SK-N-SH (cell line): ENCODE data around the gene CEBPA. TPM values are rescaled to one million over a fixed set of nuclear protein-coding genes. Genes with fewer than 3 reads are reported as not detected.

Experiments
- CTCF ChIA-PET: fragments of 300-600, 350-600 bp; formaldehyde crosslinking; extraction: SDS; loops from one replicate; lab custom pipeline; 2021; lab: Yijun Ruan, JAX
- POLR2A ChIA-PET: fragments of 350-600 bp; sonication (Branson Sonifier 250); formaldehyde crosslinking; extraction: SDS; loops from one replicate; lab custom pipeline; 2020; ENCODE audit warnings: antibody characterized with exemption, inconsistent platforms; lab: Yijun Ruan, JAX
- DNase-seq: peaks from one replicate; pipeline ENCODE4 v3.0.0; 2012
- H2AFZ ChIP-seq: fragments of 200-600 bp; sonication (generic); 2 replicates; pipeline ENCODE4 v1.8.1; 2016; ENCODE audit warnings: antibody characterized with exemption, mild to moderate bottlenecking, low read depth
- H3F3A ChIP-seq: fragments of 200-600 bp; sonication (generic); replicated peaks from 2 replicates; pipeline ENCODE3; 2016; ENCODE audit warnings: antibody characterized with exemption, mild to moderate bottlenecking; ENCODE audit not compliant: insufficient read depth
- H3K27ac ChIP-seq, 2 experiments: fragments of 200-500 bp in 1 of 2; fragments of 200-600 bp in 1 of 2; sonication (Bioruptor generic) in 1 of 2; sonication (generic), shearing (Covaris generic) in 1 of 2; 2 replicates each; pipeline versions ENCODE4 v1.5.1 to v1.6.1; 2014 to 2016; ENCODE audit warnings: low read depth in 2 of 2, inconsistent platforms in 1 of 2, low read length in 1 of 2, mild to moderate bottlenecking in 1 of 2, mixed read lengths in 1 of 2
- H3K27me3 ChIP-seq: fragments of 200-600 bp; sonication (generic), shearing (Covaris generic); 2 replicates; pipeline ENCODE4 v1.6.1; 2016; ENCODE audit warnings: mixed run types; ENCODE audit not compliant: insufficient read depth
- H3K36me3 ChIP-seq, 2 experiments: fragments of 200-500 bp in 1 of 2; fragments of 200-600 bp in 1 of 2; sonication (Bioruptor generic) in 1 of 2; sonication (generic) in 1 of 2; replicated peaks in 1 of 2; 2 replicates each; pipeline versions ENCODE3 to v1.5.1; 2014 to 2016; ENCODE audit warnings: low read length in 1 of 2, mild to moderate bottlenecking in 1 of 2; ENCODE audit not compliant: insufficient read depth in 2 of 2, control insufficient read depth in 1 of 2
- H3K4me1 ChIP-seq, 2 experiments: fragments of 200-500 bp in 1 of 2; fragments of 200-600 bp in 1 of 2; sonication (Bioruptor generic) in 1 of 2; sonication (generic), shearing (Covaris generic) in 1 of 2; 2 replicates each; pipeline versions ENCODE4 v1.5.1 to v1.6.1; 2014 to 2016; ENCODE audit warnings: low read depth in 1 of 2, low read length in 1 of 2, mixed run types in 1 of 2; ENCODE audit not compliant: insufficient read depth in 2 of 2, control insufficient read depth in 1 of 2
- H3K4me2 ChIP-seq: fragments of 200-600 bp; sonication (generic), shearing (Covaris generic); 2 replicates; pipeline ENCODE4 v1.6.1; 2017; ENCODE audit warnings: mixed run types
- H3K4me3 ChIP-seq, 2 experiments: fragments of 200-500 bp in 1 of 2; fragments of 200-600 bp in 1 of 2; sonication (Bioruptor generic) in 1 of 2; sonication (generic), shearing (Covaris generic) in 1 of 2; 2 replicates each; pipeline versions ENCODE4 v1.5.1 to v1.8.1; 2014 to 2016; ENCODE audit warnings: low read depth in 2 of 2, inconsistent platforms in 1 of 2, low read length in 1 of 2, mild to moderate bottlenecking in 1 of 2, mixed read lengths in 1 of 2, moderate library complexity in 1 of 2
- H3K79me2 ChIP-seq: fragments of 200-600 bp; sonication (generic); 2 replicates; pipeline ENCODE4 v1.8.1; 2017; ENCODE audit warnings: mild to moderate bottlenecking; ENCODE audit not compliant: insufficient read depth
- H3K9ac ChIP-seq: fragments of 200-600 bp; sonication (generic); 2 replicates; pipeline ENCODE4 v1.6.1; 2017; ENCODE audit warnings: mixed run types
- H3K9me2 ChIP-seq: fragments of 200-600 bp; sonication (generic); 2 replicates; pipeline ENCODE4 v1.6.1; 2017; ENCODE audit warnings: mixed run types
- H3K9me3 ChIP-seq: fragments of 200-600 bp; sonication (generic); 2 replicates; pipeline ENCODE4 v1.6.1; 2017; ENCODE audit warnings: mixed run types, mild to moderate bottlenecking, moderate library complexity
- H4K20me1 ChIP-seq: fragments of 200-600 bp; sonication (generic); 2 replicates; pipeline ENCODE4 v1.6.1; 2017; ENCODE audit warnings: mild to moderate bottlenecking, mixed run types; ENCODE audit not compliant: insufficient read depth
- CHD2 ChIP-seq: fragments of 150-350 bp; IDR thresholded peaks from 2 replicates; pipeline ENCODE4 v1.6.1; 2018; ENCODE audit warnings: low read length; ENCODE audit not compliant: partially characterized antibody
- EP300 ChIP-seq, 2 experiments: IDR thresholded peaks; 2 replicates each; pipeline versions ENCODE4 v1.4.0 to v1.6.1; 2012; ENCODE audit warnings: borderline replicate concordance in 1 of 2, low read depth in 1 of 2, low read length in 1 of 2
- GABPA ChIP-seq: IDR thresholded peaks from 2 replicates; pipeline ENCODE4 v1.4.0; 2012; ENCODE audit warnings: low read depth, mild to moderate bottlenecking
- GATA2 ChIP-seq: sonication (generic); formaldehyde crosslinking; IDR thresholded peaks from 2 replicates; pipeline ENCODE4 v1.5.0; 2020; ENCODE audit warnings: mild to moderate bottlenecking, missing genetic modification reagents
- MEF2A ChIP-seq: IDR thresholded peaks from 2 replicates; pipeline ENCODE4 v1.4.0; 2012; ENCODE audit warnings: low read depth, borderline replicate concordance
- NFIC ChIP-seq: IDR thresholded peaks from 2 replicates; pipeline ENCODE4 v1.4.0; 2012; ENCODE audit warnings: borderline replicate concordance
- NRF1 ChIP-seq: IDR thresholded peaks from 2 replicates; pipeline ENCODE4 v1.6.1; 2012; ENCODE audit warnings: low read depth, mild to moderate bottlenecking, low read length
- POLR2AphosphoS5 ChIP-seq: IDR thresholded peaks from 2 replicates; pipeline ENCODE4 v1.6.1; 2012; ENCODE audit warnings: low read depth, low read length
- RXRA ChIP-seq: IDR thresholded peaks from 2 replicates; pipeline ENCODE4 v1.4.0; 2012; ENCODE audit warnings: low read depth, mild to moderate bottlenecking, borderline replicate concordance
- SIN3A ChIP-seq: IDR thresholded peaks from 2 replicates; pipeline ENCODE4 v1.6.1; 2012; ENCODE audit warnings: low read depth, mild to moderate bottlenecking, low read length, moderate library complexity, borderline replicate concordance
- SMC3 ChIP-seq: IDR thresholded peaks from 2 replicates; pipeline ENCODE4 v1.6.1; 2012; ENCODE audit warnings: low read depth, low read length, improper control_type of control experiment
- TAF1 ChIP-seq: IDR thresholded peaks from 2 replicates; pipeline ENCODE4 v1.6.1; 2012; ENCODE audit warnings: low read depth, mild to moderate bottlenecking, low read length, moderate library complexity, borderline replicate concordance
- TCF12 ChIP-seq: IDR thresholded peaks from 2 replicates; pipeline ENCODE4 v1.4.0; 2012
- YY1 ChIP-seq: IDR thresholded peaks from 2 replicates; pipeline ENCODE4 v1.4.0; 2012; ENCODE audit warnings: low read depth, mild to moderate bottlenecking
- WGBS: methylation state at CpG from one replicate; pipeline ENCODE4 v1.1.6; 2017; ENCODE audit warnings: low lambda C conversion rate; 5-methylcytosine and 5-hydroxymethylcytosine counted together
- polyA plus RNA-seq, 3 experiments: library from polyadenylated mRNA; depleted of rRNA; stranded (reverse); fragments of >200 nt; gene quantifications; 2 replicates each; pipeline ENCODE4 v1.2.3, GENCODE V29; 2012
- TF ChIP-seq, protein P1 (sequence below): IDR thresholded peaks from 2 replicates; pipeline ENCODE4 v1.4.0; 2012; ENCODE audit warnings: low read depth, borderline replicate concordance
- TF ChIP-seq, protein P2 (sequence below): IDR thresholded peaks from 2 replicates; pipeline ENCODE4; 2012
- TF ChIP-seq, protein P3 (sequence below): IDR thresholded peaks from 2 replicates; pipeline ENCODE4 v1.4.0; 2012; ENCODE audit warnings: low read depth
- TF ChIP-seq, protein P4 (sequence below): fragments of 150-350 bp; IDR thresholded peaks from 2 replicates; pipeline ENCODE4 v1.6.1; 2017; ENCODE audit warnings: antibody characterized with exemption, low read length, low read depth, borderline replicate concordance

The CEBPA gene
- polyA plus RNA-seq, 1 of the 3 experiments (the other 2 are of a cell fraction): 0.15 TPM

DNA sequence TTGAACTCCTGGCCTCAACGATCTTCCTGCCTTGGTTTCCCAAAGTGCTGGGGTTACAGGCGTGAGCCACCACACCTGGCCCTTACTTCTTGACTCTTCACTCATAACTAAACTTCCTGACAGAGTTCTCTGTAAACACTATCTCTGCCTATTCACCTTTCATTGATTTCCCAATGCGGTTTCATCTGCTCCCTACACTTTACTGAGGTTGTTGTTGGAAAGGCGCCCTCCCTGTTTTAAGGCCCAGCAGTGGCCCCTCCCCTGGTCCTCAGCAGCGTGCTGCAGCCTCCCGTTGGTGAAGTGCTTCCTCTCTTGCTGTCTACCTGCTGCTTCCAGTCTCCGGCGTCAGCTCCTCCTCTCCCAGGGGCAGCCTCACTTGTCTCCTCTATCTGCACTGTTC is 26.7 kb upstream of the CEBPA start:
- Histone ChIP-seq H3K9ac (no peak overlapping the region), H4K20me1 (no peaks in the 10 kb centered on the region), H3K4me1 (no peaks in the 10 kb centered on the region), H3F3A (no peaks in the 10 kb centered on the region), H3K4me2 (no peak overlapping the region), H3K9me3 (no peaks in the 10 kb centered on the region), H3K36me3 (no peaks in the 10 kb centered on the region), H3K4me3 (no peak overlapping the region), H2AFZ (no peak overlapping the region), H3K27ac (no peak overlapping the region), H3K9me2 (no peaks in the 10 kb centered on the region), H3K27me3 (no peaks in the 10 kb centered on the region), H3K79me2 (no peaks in the 10 kb centered on the region)
- TF ChIP-seq TAF1 (no peak), SMC3 (no peak), GATA2 (CRISPR knock-in tag) (no peak), POLR2AphosphoS5 (no peak), TCF12 (no peak), NFIC (no peak)
- TF ChIP-seq, protein P1, sequence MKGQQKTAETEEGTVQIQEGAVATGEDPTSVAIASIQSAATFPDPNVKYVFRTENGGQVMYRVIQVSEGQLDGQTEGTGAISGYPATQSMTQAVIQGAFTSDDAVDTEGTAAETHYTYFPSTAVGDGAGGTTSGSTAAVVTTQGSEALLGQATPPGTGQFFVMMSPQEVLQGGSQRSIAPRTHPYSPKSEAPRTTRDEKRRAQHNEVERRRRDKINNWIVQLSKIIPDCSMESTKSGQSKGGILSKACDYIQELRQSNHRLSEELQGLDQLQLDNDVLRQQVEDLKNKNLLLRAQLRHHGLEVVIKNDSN: no peak
- TF ChIP-seq, protein P2, sequence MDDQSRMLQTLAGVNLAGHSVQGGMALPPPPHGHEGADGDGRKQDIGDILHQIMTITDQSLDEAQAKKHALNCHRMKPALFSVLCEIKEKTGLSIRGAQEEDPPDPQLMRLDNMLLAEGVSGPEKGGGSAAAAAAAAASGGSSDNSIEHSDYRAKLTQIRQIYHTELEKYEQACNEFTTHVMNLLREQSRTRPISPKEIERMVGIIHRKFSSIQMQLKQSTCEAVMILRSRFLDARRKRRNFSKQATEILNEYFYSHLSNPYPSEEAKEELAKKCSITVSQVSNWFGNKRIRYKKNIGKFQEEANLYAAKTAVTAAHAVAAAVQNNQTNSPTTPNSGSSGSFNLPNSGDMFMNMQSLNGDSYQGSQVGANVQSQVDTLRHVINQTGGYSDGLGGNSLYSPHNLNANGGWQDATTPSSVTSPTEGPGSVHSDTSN: no peak
- TF ChIP-seq, protein P3, sequence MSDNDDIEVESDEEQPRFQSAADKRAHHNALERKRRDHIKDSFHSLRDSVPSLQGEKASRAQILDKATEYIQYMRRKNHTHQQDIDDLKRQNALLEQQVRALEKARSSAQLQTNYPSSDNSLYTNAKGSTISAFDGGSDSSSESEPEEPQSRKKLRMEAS: no peak
- ChIA-PET CTCF (no interaction called here), POLR2A (no interaction called here)
- WGBS: 36% methylated on average over 8 of the region's 8 CpGs
- no peak for DNase-seq

DNA sequence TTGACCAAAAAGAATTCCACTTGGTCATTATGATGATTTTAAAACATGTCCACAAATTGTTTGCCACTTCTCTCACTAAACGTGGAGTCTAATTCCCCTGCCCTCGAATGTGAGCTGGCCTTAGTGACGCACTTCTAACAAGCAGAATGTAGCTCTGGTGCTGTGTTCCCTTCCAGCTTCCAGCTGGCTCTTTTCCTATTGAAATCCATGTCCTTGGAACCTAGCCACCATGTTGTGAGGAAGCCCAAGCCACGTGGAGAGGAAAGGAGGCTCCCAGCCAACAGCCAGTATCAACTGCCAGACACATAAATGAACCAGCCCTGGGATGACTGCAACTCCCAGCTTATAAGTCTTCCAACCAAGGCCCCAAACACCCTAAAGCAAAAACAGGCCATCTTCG is 23.6 kb upstream of the CEBPA start:
- Histone ChIP-seq H3K9ac (no peak overlapping the region), H3K36me3 (no peaks in the 10 kb centered on the region), H3K9me3 (no peaks in the 10 kb centered on the region), H2AFZ (no peak overlapping the region), H3K27me3 (no peaks in the 10 kb centered on the region), H3F3A (no peaks in the 10 kb centered on the region), H3K27ac (no peak overlapping the region), H3K4me2 (no peak overlapping the region), H3K4me3 (no peak overlapping the region), H3K9me2 (no peaks in the 10 kb centered on the region), H4K20me1 (no peaks in the 10 kb centered on the region), H3K79me2 (no peaks in the 10 kb centered on the region), H3K4me1 (no peaks in the 10 kb centered on the region)
- 18% methylated on average over 5 of the region's 5 CpGs for WGBS
- TF ChIP-seq, protein P4, sequence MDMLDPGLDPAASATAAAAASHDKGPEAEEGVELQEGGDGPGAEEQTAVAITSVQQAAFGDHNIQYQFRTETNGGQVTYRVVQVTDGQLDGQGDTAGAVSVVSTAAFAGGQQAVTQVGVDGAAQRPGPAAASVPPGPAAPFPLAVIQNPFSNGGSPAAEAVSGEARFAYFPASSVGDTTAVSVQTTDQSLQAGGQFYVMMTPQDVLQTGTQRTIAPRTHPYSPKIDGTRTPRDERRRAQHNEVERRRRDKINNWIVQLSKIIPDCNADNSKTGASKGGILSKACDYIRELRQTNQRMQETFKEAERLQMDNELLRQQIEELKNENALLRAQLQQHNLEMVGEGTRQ: no peak
- TF ChIP-seq EP300 (IDR thresholded peaks at IDR 0.05; ENCODE audit: borderline replicate concordance in 1 of 2, low read depth in 1 of 2, low read length in 1 of 2): no peak
- no peak for TF ChIP-seq NFIC
- TF ChIP-seq GABPA: no peak
- TF ChIP-seq CHD2: no peak
- TF ChIP-seq RXRA: no peak
- TF ChIP-seq SMC3: no peak
- no peak for TF ChIP-seq SIN3A
- no peak for TF ChIP-seq GATA2 (CRISPR knock-in tag)
- TF ChIP-seq, protein P2: no peak
- TF ChIP-seq YY1: no peak
- TF ChIP-seq NRF1: no peak
- TF ChIP-seq MEF2A: no peak
- no peak for TF ChIP-seq POLR2AphosphoS5
- TF ChIP-seq TAF1: no peak
- ChIA-PET POLR2A (no interaction called here), CTCF (interaction anchor here (0.6 to 1.8 kb wide), 3 partner anchors 22 to 33 kb away, joined by 3 to 4 read pairs (median 3); no protein-coding TSS in a partner anchor)
- no peak for DNase-seq
